Peyer's patch (tissue), 4 donors: Measurements from ENCODE around the gene HDAC11. TPM values are rescaled to one million over a fixed set of nuclear protein-coding genes. Genes with fewer than 3 reads are reported as not detected.

Experiments used
- DNase-seq, 3 donors: peaks; one replicate each; pipeline ENCODE4 v3.0.0-alpha.2; 2017 to 2019
- H3K27ac ChIP-seq, 4 donors: fragments of 200-600 bp; sonication (generic); one replicate each; pipeline ENCODE4 v1.5.1; 2016 to 2019
- H3K27me3 ChIP-seq, 2 donors: fragments of 200-600 bp; sonication (generic); one replicate each; pipeline ENCODE4 v1.5.1; 2019
- H3K36me3 ChIP-seq, 3 donors: fragments of 200-600 bp; sonication (generic); one replicate each; pipeline ENCODE4 v1.5.1; 2016 to 2019
- H3K4me1 ChIP-seq, 4 donors: fragments of 200-600 bp; sonication (generic); one replicate each; pipeline ENCODE4 v1.5.1; 2016 to 2019
- H3K4me3 ChIP-seq, 4 donors: fragments of 200-600 bp; sonication (generic); 1 replicate in 3 of 4; 2 replicates in 1 of 4; pipeline ENCODE4 v1.5.1; 2016 to 2019; ENCODE audit warnings: mild to moderate bottlenecking in 1 of 4
- H3K9me3 ChIP-seq, 4 donors: fragments of 200-600 bp; sonication (generic); one replicate each; pipeline ENCODE4 v1.5.1; 2016 to 2019; ENCODE audit warnings: mild to moderate bottlenecking in 1 of 4
- POLR2A ChIP-seq, 2 donors: fragments of 450-650 bp; IDR thresholded peaks; one replicate each; pipeline ENCODE4 v1.5.1; 2017; ENCODE audit warnings: antibody characterized with exemption in 2 of 2, mild to moderate bottlenecking in 2 of 2, moderate library complexity in 2 of 2
- total RNA-seq, 4 donors: library from RNA; depleted of rRNA; stranded (reverse); fragments of >200 nt; gene quantifications; one replicate each; pipeline ENCODE4 v1.1.0, GENCODE V29; 2016
- TF ChIP-seq, protein P1 (sequence below), 6 experiments: fragments of 450-650 bp in 4 of 6; fragments of 200-600 bp in 2 of 6; sonication (generic) in 1 of 6; IDR thresholded peaks; one replicate each; pipeline ENCODE4 v1.5.1; 2017 to 2019; ENCODE audit warnings: antibody characterized with exemption in 6 of 6, mild to moderate bottlenecking in 3 of 6, moderate library complexity in 1 of 6

Gene HDAC11
- total RNA-seq, 4 donors from 2014 or later = 17.7 to 28.5 (median 21.3) TPM

DNA sequence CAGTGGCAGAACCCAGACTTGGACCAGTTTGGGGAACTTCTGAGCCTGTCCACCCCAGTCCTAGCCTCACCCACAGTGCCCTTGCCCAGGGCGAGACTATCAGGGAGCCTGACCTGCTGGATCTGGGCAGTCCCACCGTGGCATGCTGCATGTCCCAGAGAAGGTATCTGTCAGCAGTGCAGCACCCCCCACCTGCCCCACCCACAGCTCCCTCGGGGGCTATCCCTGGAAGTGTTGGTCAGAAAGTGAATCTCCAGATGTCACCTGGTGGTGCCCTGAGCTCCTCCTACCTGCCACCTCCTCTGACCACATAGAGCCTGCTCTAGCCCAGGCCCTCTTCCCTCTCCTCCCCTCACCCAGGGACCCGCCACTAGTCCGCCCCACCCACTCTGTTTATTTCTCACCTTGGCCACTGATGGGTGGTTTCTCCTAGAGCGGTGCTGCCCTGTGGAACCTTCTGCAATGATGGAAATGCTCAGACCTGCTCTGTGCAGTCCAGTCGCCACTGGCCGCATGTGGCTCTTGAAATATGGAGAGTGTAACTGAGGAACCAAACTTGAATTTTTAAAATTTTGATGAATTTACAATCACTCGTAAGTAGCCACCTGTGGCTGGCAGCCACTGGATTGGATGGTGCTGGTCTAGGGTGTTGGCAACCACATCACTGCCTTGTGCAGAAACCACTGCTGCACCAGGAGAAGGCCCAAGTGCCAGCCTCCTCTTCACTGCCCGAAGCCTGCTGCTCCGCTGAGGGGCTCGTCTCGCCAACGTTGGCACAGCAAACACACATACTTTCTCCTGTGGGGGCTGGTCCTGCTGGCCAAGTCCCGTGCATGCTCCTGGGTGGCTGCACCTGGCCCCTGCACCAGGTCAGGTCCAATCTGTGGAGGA is 13.1 kb downstream of the HDAC11 start:
- Histone ChIP-seq H3K27me3 (no peaks in the 10 kb centered on the region), H3K27ac (no peak overlapping the region), H3K36me3 (peaks cover 0 to 14% (median 0%) of the 10 kb centered on the region in 3 donors), H3K4me1 (no peaks in the 10 kb centered on the region), H3K9me3 (no peaks in the 10 kb centered on the region), H3K4me3 (no peak overlapping the region)
- TF ChIP-seq, protein P1, sequence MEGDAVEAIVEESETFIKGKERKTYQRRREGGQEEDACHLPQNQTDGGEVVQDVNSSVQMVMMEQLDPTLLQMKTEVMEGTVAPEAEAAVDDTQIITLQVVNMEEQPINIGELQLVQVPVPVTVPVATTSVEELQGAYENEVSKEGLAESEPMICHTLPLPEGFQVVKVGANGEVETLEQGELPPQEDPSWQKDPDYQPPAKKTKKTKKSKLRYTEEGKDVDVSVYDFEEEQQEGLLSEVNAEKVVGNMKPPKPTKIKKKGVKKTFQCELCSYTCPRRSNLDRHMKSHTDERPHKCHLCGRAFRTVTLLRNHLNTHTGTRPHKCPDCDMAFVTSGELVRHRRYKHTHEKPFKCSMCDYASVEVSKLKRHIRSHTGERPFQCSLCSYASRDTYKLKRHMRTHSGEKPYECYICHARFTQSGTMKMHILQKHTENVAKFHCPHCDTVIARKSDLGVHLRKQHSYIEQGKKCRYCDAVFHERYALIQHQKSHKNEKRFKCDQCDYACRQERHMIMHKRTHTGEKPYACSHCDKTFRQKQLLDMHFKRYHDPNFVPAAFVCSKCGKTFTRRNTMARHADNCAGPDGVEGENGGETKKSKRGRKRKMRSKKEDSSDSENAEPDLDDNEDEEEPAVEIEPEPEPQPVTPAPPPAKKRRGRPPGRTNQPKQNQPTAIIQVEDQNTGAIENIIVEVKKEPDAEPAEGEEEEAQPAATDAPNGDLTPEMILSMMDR (IDR thresholded peaks at IDR 0.05) = no peak
- no peak for TF ChIP-seq POLR2A (IDR thresholded peaks at IDR 0.05)
- no peak for DNase-seq

DNA sequence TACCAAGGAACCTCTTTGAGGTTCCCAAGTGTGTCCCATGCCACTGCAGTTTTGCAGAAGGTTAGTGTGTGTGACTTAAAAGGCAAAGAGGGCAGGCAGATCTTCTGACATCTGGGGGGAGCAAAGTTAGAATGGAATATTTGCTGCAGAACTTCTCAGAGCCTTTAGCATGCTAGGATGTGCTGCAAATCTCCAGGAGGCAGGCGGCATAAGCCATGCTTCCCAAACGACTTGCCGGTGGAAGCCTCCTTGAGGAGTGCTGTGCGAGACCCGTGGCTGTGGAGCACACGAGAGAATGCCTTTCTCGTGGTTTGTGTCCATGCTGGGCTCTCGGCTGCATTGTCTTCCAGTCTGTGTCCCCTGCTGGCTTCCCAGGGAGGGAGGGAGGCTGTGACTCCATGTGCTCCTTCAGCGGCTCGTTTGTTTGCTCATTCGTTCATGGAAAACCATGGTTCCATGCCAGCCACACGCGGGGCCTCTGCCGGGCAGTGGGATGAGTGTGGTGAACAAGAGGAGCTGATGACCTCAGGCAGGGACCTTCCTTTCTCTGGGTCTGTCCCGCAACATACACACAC is 13.8 kb downstream of the HDAC11 start:
- DNase-seq = no peak
- H3K4me1 ChIP-seq = no peaks in the 10 kb centered on the region
- no peak for TF ChIP-seq POLR2A (IDR thresholded peaks at IDR 0.05)
- TF ChIP-seq, protein P1 (IDR thresholded peaks at IDR 0.05) = no peak
- no peak overlapping the region for H3K27ac ChIP-seq
- no peak overlapping the region for H3K4me3 ChIP-seq
- no peaks in the 10 kb centered on the region for H3K27me3 ChIP-seq
- peaks cover 0 to 14% (median 0%) of the 10 kb centered on the region in 3 donors for H3K36me3 ChIP-seq
- no peaks in the 10 kb centered on the region for H3K9me3 ChIP-seq

DNA sequence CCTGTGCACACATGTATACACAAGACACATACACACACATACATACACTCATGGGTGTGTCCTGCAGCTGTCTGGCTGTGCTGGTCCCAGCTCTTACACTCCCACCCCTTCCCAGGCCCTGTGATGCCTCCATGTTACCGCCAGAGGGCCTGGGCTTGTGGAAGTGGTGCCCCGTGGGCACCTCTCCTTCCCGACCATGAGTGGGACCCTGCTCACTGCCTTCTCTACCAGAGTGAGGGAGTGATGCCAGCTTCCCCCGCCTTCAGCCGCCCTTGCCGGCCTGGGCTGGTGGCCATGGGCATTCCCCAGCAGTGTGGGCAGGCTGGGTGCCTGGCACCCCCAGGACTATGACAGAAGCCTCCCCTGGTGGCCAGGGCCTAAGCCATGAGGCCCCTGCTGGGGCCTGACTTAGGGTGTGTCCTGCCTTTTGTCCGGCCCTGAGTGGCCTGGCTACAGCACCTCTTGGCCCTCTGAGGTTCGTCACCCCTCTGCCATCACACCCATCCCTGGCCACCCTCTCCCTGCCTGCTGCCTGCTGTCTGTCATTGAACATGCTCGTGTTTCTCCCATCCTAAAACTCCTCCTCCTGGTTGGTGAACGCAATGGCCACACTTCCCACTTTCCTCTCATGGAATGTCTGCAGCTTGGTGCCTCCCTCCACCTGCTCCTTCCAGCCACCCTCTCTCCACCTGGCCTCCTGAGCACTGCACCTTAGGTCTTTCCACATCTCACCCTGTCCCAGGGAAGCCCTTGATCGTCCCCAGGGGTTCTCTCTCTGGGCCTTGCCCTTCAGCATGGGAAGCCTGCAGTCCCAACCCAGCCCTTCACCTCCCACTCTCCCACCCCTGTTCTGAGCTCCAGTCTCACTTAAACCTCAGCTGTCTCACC is 14.6 kb downstream of the HDAC11 start:
- Histone ChIP-seq H3K27me3 (no peaks in the 10 kb centered on the region), H3K4me1 (no peaks in the 10 kb centered on the region)
- TF ChIP-seq POLR2A (IDR thresholded peaks at IDR 0.05) = no peak
- TF ChIP-seq, protein P1 (IDR thresholded peaks at IDR 0.05) = peak in 4 of 6 experiments; percentile 5 to 28 (median 19)

DNA sequence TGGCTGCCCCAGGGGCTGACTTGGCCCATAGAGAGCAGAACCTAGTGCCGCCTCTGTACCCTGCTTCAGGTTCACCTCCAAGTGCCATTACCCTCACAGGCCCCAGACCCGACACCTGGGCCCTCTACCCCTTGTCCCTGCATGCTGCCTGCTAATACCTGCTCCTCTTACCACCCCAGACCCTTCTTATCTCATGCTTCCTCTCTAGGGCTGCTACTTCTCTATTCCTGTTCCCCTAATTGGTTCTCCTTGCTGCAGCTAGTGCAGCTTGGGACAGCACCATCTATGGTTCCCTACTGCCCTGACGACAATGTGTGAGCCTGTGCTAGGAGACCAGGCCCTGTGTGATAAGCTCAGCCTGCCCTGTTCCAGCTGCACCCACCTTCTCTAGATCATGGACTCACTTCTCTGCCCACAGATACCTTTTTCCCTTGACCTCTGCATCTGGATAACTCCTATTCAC is 15.3 kb downstream of the HDAC11 start:
- TF ChIP-seq, protein P1 (IDR thresholded peaks at IDR 0.05) = no peak
- TF ChIP-seq POLR2A (IDR thresholded peaks at IDR 0.05) = no peak
- peaks cover 0 to 16% (median 0%) of the 10 kb centered on the region in 3 donors for H3K36me3 ChIP-seq
- no peaks in the 10 kb centered on the region for H3K9me3 ChIP-seq
- no peaks in the 10 kb centered on the region for H3K4me1 ChIP-seq
- H3K4me3 ChIP-seq = no peak overlapping the region
- no peaks in the 10 kb centered on the region for H3K27me3 ChIP-seq
- no peak overlapping the region for H3K27ac ChIP-seq
- peak in 1 of 3 donors; percentile 14 for DNase-seq

More for the DNA sequence above, 14.6 kb downstream of the HDAC11 start:
- Histone ChIP-seq H3K4me3 (no peak overlapping the region), H3K9me3 (no peaks in the 10 kb centered on the region), H3K27ac (no peak overlapping the region), H3K36me3 (peaks cover 0 to 16% (median 0%) of the 10 kb centered on the region in 3 donors)
- peak in 1 of 3 donors; percentile 36 for DNase-seq
